A375 (cell line): ENCODE results near the gene NLRP13. TPM values are rescaled to one million over a fixed set of nuclear protein-coding genes. Genes with fewer than 3 reads are reported as not detected.

Source experiments
- total RNA-seq: library from RNA; depleted of rRNA; stranded (reverse); fragments of >200 nt; shearing (Covaris generic); gene quantifications from 2 replicates; pipeline ENCODE4 v1.2.3, GENCODE V29; 2014; rRNA removed

The NLRP13 gene, protein sequence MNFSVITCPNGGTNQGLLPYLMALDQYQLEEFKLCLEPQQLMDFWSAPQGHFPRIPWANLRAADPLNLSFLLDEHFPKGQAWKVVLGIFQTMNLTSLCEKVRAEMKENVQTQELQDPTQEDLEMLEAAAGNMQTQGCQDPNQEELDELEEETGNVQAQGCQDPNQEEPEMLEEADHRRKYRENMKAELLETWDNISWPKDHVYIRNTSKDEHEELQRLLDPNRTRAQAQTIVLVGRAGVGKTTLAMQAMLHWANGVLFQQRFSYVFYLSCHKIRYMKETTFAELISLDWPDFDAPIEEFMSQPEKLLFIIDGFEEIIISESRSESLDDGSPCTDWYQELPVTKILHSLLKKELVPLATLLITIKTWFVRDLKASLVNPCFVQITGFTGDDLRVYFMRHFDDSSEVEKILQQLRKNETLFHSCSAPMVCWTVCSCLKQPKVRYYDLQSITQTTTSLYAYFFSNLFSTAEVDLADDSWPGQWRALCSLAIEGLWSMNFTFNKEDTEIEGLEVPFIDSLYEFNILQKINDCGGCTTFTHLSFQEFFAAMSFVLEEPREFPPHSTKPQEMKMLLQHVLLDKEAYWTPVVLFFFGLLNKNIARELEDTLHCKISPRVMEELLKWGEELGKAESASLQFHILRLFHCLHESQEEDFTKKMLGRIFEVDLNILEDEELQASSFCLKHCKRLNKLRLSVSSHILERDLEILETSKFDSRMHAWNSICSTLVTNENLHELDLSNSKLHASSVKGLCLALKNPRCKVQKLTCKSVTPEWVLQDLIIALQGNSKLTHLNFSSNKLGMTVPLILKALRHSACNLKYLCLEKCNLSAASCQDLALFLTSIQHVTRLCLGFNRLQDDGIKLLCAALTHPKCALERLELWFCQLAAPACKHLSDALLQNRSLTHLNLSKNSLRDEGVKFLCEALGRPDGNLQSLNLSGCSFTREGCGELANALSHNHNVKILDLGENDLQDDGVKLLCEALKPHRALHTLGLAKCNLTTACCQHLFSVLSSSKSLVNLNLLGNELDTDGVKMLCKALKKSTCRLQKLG
- not detected in 2 replicates for total RNA-seq

GRCh38 chr19:55931936-55932386 lies at the start of gene NLRP13:
Gene NLRP13, minus strand, starts transcription at chr19:55932336. Its CDS starts 25 bp downstream, at chr19:55932311.

DNA sequence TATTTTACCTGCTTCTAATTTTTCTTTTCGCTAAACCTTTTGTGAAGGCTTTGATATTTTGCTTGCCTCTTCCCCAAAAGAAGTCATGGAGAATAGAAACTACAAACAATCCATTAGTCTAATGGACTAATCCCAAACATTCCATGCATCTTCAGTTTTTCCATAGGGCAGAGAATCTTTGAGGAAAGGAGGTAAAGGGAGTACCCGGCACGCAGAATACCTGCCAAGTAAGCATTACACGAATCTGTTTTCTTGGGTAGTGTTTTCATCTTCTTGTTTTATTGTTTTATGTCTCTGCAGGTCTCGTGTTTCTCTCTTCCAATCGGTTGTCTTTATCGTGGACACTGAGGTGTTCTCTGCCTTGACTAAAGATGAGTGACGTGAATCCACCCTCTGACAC lies 15.4 kb upstream of the NLRP13 start, which contains the start of gene NLRP8:
NLRP8 (plus strand) TSS at position 301 of the 400 bp plus-strand sequence.

Other genes with a start within 250 kb of the NLRP13 start
- gene NLRP9, start 193.9 kb downstream of the NLRP13 start, total RNA-seq = not detected in 2 replicates
- gene RFPL4A, start 173.2 kb downstream of the NLRP13 start, total RNA-seq = 1.0 and 2.7 TPM in 2 replicates
- 0.37 TPM in 1 of 2 replicates, not detected in the other for gene RFPL4AL1, start 163.2 kb downstream of the NLRP13 start, total RNA-seq
- gene NLRP11, start 100.3 kb downstream of the NLRP13 start, total RNA-seq = 0.75 and 1.3 TPM in 2 replicates
- gene NLRP4, start 95.8 kb downstream of the NLRP13 start, total RNA-seq = 0.11 TPM in 1 of 2 replicates, not detected in the other
- gene NLRP8, start 15.5 kb upstream of the NLRP13 start, total RNA-seq = not detected in 2 replicates
- gene NLRP5, start 54.4 kb upstream of the NLRP13 start, total RNA-seq = 0.03 and 0.04 TPM in 2 replicates
- gene ZNF787, start 189.0 kb upstream of the NLRP13 start, total RNA-seq = 60.7 and 64.4 TPM in 2 replicates
- 20.4 and 24.2 TPM in 2 replicates for gene ZNF444, start 209.0 kb upstream of the NLRP13 start, total RNA-seq
- gene GALP, start 243.7 kb upstream of the NLRP13 start, total RNA-seq = not detected in 2 replicates